ENCODE results near the gene GPR107.

The GPR107 gene

GRCh38 chr9:130185490-130186031, 131.9 kb downstream of the GPR107 start:
- no peak for TF ChIP-seq CTCF (IDR thresholded peaks at IDR 0.05; ENCODE audit: insufficient read depth, low read length, poor library complexity, severe bottlenecking)
- Histone ChIP-seq H3K4me3 (replicated peaks; ENCODE audit: low read depth, low read length) (no peak overlapping the region), H3K27me3 (replicated peaks; ENCODE audit: control insufficient read depth, insufficient read depth, low read length) (no peaks in the 10 kb centered on the region; the same call in 1 of the 2 replicates), H3K36me3 (ENCODE audit: control insufficient read depth, insufficient read depth, low read length) (no peaks in the 10 kb centered on the region)
- no peak for DNase-seq (ENCODE audit: extremely low read depth, insufficient read length)

GRCh38 chr9:130186051-130186450, 132.3 kb downstream of the GPR107 start:
- no peak overlapping the region for H3K4me3 ChIP-seq (replicated peaks; ENCODE audit: low read depth, low read length)
- no peak for DNase-seq (ENCODE audit: extremely low read depth, insufficient read length)
- H3K27me3 ChIP-seq (replicated peaks; ENCODE audit: control insufficient read depth, insufficient read depth, low read length) = no peaks in the 10 kb centered on the region; the same call in 1 of the 2 replicates
- TF ChIP-seq CTCF (IDR thresholded peaks at IDR 0.05; ENCODE audit: insufficient read depth, low read length, poor library complexity, severe bottlenecking) = no peak
- no peaks in the 10 kb centered on the region for H3K36me3 ChIP-seq (ENCODE audit: control insufficient read depth, insufficient read depth, low read length)

DNA sequence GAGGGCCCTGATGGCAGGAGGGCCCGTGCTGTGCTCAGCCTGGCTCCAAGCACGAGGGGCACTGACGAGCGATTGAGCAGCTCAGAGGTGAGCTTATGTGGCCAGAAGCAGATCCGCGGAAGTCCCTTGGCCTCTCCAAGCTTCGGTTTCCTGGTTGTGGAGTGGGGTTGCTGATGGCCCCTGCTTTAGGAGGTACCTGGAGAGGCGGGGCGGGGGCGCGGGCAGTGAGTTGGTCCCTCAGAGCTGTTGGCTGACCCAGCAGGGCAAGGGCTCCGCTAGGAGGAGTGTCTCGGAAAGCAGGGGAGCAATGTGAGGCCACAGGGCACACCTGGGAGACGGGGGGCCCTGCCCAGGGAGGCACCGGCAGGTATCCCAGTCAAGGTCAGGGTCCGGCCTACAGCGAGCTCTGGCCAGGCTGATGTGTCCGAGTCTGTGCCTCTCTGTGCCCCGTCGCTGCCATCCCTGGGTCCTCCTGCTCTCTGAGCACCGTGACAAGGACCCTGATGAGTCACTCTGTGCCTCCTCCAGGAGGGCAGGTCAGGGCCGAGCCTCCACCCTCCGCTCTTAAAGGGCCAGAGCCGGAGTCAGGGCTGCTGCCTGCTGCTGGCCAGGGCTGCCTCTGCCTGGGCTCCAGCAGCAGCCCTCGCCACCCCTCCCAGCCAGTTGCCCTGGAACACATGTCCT, 133.3 kb downstream of the GPR107 start:
- no peak for DNase-seq (ENCODE audit: extremely low read depth, insufficient read length)
- H3K27me3 ChIP-seq (replicated peaks; ENCODE audit: control insufficient read depth, insufficient read depth, low read length) = no peaks in the 10 kb centered on the region; the same call in 1 of the 2 replicates
- H3K4me3 ChIP-seq (replicated peaks; ENCODE audit: low read depth, low read length) = no peak overlapping the region
- TF ChIP-seq CTCF (IDR thresholded peaks at IDR 0.05; ENCODE audit: insufficient read depth, low read length, poor library complexity, severe bottlenecking) = no peak
- H3K36me3 ChIP-seq (ENCODE audit: control insufficient read depth, insufficient read depth, low read length) = no peaks in the 10 kb centered on the region

DNA sequence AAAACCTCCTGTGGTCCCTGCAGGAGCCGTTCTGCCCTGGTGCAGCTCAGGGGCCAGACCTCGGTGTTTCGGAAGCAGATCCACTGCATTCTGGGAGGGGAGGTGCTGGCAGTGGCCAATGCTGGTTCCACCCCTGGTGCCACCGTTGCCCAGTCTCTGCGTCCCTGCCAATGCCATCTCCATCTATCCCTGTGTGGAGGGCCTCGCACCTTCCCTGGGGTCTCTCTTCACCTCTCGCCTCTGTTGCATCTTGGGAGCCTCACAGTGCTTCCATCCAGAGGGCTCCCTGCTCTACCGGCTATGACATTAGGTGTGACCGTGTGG, 133.8 kb downstream of the GPR107 start:
- TF ChIP-seq CTCF (IDR thresholded peaks at IDR 0.05; ENCODE audit: insufficient read depth, low read length, poor library complexity, severe bottlenecking) = no peak
- H3K4me3 ChIP-seq (replicated peaks; ENCODE audit: low read depth, low read length) = no peak overlapping the region

GRCh38 chr9:130188860-130189481, 135.3 kb downstream of the GPR107 start:
- DNase-seq (ENCODE audit: extremely low read depth, insufficient read length) = no peak
- Histone ChIP-seq H3K4me3 (replicated peaks; ENCODE audit: low read depth, low read length) (no peak overlapping the region), H3K36me3 (ENCODE audit: control insufficient read depth, insufficient read depth, low read length) (no peaks in the 10 kb centered on the region), H3K27me3 (replicated peaks; ENCODE audit: control insufficient read depth, insufficient read depth, low read length) (no peaks in the 10 kb centered on the region)
- TF ChIP-seq CTCF (IDR thresholded peaks at IDR 0.05; ENCODE audit: insufficient read depth, low read length, poor library complexity, severe bottlenecking) = no peak

More for the DNA sequence above, 133.8 kb downstream of the GPR107 start:
- H3K27me3 ChIP-seq (replicated peaks; ENCODE audit: control insufficient read depth, insufficient read depth, low read length) = no peaks in the 10 kb centered on the region
- H3K36me3 ChIP-seq (ENCODE audit: control insufficient read depth, insufficient read depth, low read length) = no peaks in the 10 kb centered on the region
- DNase-seq (ENCODE audit: extremely low read depth, insufficient read length) = no peak
